ENCODE measurements around the gene THEMIS. TPM values are rescaled to one million over a fixed set of nuclear protein-coding genes. Genes with fewer than 3 reads are reported as not detected.

The THEMIS gene
- total and polyA plus RNA-seq, 2 experiments from 2014 or later = not detected

GRCh38 chr6:127811900-127812570 lies 88.8 kb downstream of the THEMIS start:
- no peak for DNase-seq (ENCODE audit: low spot score)
- Histone ChIP-seq H3K4me1 (ENCODE audit: insufficient read depth) (0 out of 2 replicates have a peak, but pooled peaks cover 3% of the 10 kb centered on the region), H3K27me3 (ENCODE audit: insufficient read depth) (no peaks in the 10 kb centered on the region), H3K27ac (ENCODE audit: low read depth) (no peak overlapping the region), H3K4me3 (no peak overlapping the region), H3F3A (replicated peaks; ENCODE audit: low read depth) (no peaks in the 10 kb centered on the region), H3K36me3 (ENCODE audit: insufficient read depth) (no peaks in the 10 kb centered on the region), H3K79me2 (replicated peaks; ENCODE audit: insufficient read depth) (no peaks in the 10 kb centered on the region), H4K20me1 (replicated peaks; ENCODE audit: insufficient read depth) (no peaks in the 10 kb centered on the region), H3K9me2 (ENCODE audit: insufficient read depth) (peaks cover 2% of the 10 kb centered on the region; the same call in 1 of the 2 replicates), H2AFZ (0 out of 2 replicates have a peak overlapping the region, but pooled peaks have one; percentile 21), H3K4me2 (no peak overlapping the region)
- peaks cover 15% of the 10 kb centered on the region for H3K4me1 Mint-ChIP-seq
- no peak overlapping the region for H3K4me3 Mint-ChIP-seq
- no peak for TF ChIP-seq ZNF114 (CRISPR knock-in tag; IDR thresholded peaks at IDR 0.05)
- no peak for TF ChIP-seq JUNB (IDR thresholded peaks at IDR 0.05; ENCODE audit: unreplicated experiment)
- no peak for TF ChIP-seq ZNF331 (CRISPR knock-in tag; IDR thresholded peaks at IDR 0.05; ENCODE audit: low read depth)
- no peak for TF ChIP-seq CTCF (conservative IDR thresholded peaks at IDR 0.05; ENCODE audit: low read depth in 2 of 2)
- no peak for TF ChIP-seq CREB1 (CRISPR knock-in tag; IDR thresholded peaks at IDR 0.05; ENCODE audit: low read depth)
- TF ChIP-seq REST (IDR thresholded peaks at IDR 0.05; ENCODE audit: unreplicated experiment) = no peak
- TF ChIP-seq STAT1 (IDR thresholded peaks at IDR 0.05; ENCODE audit: unreplicated experiment) = no peak
- TF ChIP-seq EZH2phosphoT487 (IDR thresholded peaks at IDR 0.05; ENCODE audit: unreplicated experiment) = no peak
- no peaks in the 10 kb centered on the region for H3K36me3 Mint-ChIP-seq (ENCODE audit: low read depth)
- H3K27me3 Mint-ChIP-seq (ENCODE audit: insufficient read depth, low read depth, poor library complexity) = no peaks in the 10 kb centered on the region
- no peaks in the 10 kb centered on the region for H3K9me3 Mint-ChIP-seq
- H3K27ac Mint-ChIP-seq = no peak overlapping the region; the same call in 1 of the 2 replicates
- ATAC-seq = no peak

GRCh38 chr6:127807806-127808517 lies 92.9 kb downstream of the THEMIS start:
- Histone ChIP-seq H2AFZ (no peak overlapping the region), H3K4me2 (no peak overlapping the region), H3F3A (replicated peaks; ENCODE audit: low read depth) (no peaks in the 10 kb centered on the region), H3K27ac (ENCODE audit: low read depth) (no peak overlapping the region), H3K27me3 (ENCODE audit: insufficient read depth) (no peaks in the 10 kb centered on the region), H3K79me2 (replicated peaks; ENCODE audit: insufficient read depth) (no peaks in the 10 kb centered on the region), H3K4me1 (ENCODE audit: insufficient read depth) (no peaks in the 10 kb centered on the region), H3K36me3 (ENCODE audit: insufficient read depth) (no peaks in the 10 kb centered on the region), H3K4me3 (no peak overlapping the region), H4K20me1 (replicated peaks; ENCODE audit: insufficient read depth) (no peaks in the 10 kb centered on the region), H3K9me2 (ENCODE audit: insufficient read depth) (no peaks in the 10 kb centered on the region)
- H3K27me3 Mint-ChIP-seq (ENCODE audit: insufficient read depth, low read depth, poor library complexity) = no peaks in the 10 kb centered on the region
- H3K4me3 Mint-ChIP-seq = no peak overlapping the region
- ATAC-seq (no peak), DNase-seq (ENCODE audit: low spot score) (no peak)
- H3K9me3 Mint-ChIP-seq = no peaks in the 10 kb centered on the region
- TF ChIP-seq POLR2AphosphoS5 (IDR thresholded peaks at IDR 0.05; ENCODE audit: low read depth) (no peak), ZNF114 (CRISPR knock-in tag; IDR thresholded peaks at IDR 0.05) (no peak), ZNF331 (CRISPR knock-in tag; IDR thresholded peaks at IDR 0.05; ENCODE audit: low read depth) (no peak), REST (IDR thresholded peaks at IDR 0.05; ENCODE audit: unreplicated experiment) (no peak), NANOG (IDR thresholded peaks at IDR 0.05; ENCODE audit: borderline replicate concordance) (no peak), STAT1 (IDR thresholded peaks at IDR 0.05; ENCODE audit: unreplicated experiment) (no peak)
- H3K36me3 Mint-ChIP-seq (ENCODE audit: low read depth) = no peaks in the 10 kb centered on the region
- H3K4me1 Mint-ChIP-seq = peaks cover 6% of the 10 kb centered on the region; the same call in 1 of the 3 replicates
- peak overlapping the region; percentile 38; the same call in 1 of the 2 replicates for H3K27ac Mint-ChIP-seq
